GM12878 (cell line): ENCODE results near the gene BTBD19. TPM values are rescaled to one million over a fixed set of nuclear protein-coding genes. Genes with fewer than 3 reads are reported as not detected.

Source experiments
- ATAC-seq: fragments of 200-7000 bp; cut with Tn5 transposase; 3 replicates; pipeline ENCODE4 v1.9.1; 2020; ENCODE audit warnings: mild to moderate bottlenecking, moderate library complexity
- BruUV-seq: library from RNA; stranded (reverse); fragments of 400-500 nt; replicated peaks from 2 replicates; lab custom pipeline; 2021; lab: Mats Ljungman, UMichigan
- CTCF ChIA-PET: fragments of 300-600 bp; sonication (Branson Sonifier 250); formaldehyde crosslinking; extraction: SDS; loops from one replicate; lab custom pipeline; 2021; ENCODE audit warnings: inconsistent platforms; lab: Yijun Ruan, JAX
- POLR2A ChIA-PET: fragments of 350-600 bp; formaldehyde crosslinking; extraction: SDS; loops from one replicate; lab custom pipeline; 2021; ENCODE audit warnings: inconsistent platforms; lab: Charles Lee
- RAD21 ChIA-PET: fragments of 300-600 bp; sonication (Branson Sonifier 250); formaldehyde crosslinking; loops from one replicate; lab custom pipeline; 2023; ENCODE audit warnings: antibody characterized with exemption; ENCODE audit not compliant: unreplicated experiment; lab: Charles Lee
- SMC1A ChIA-PET: fragments of 300-600 bp; sonication (Branson Sonifier 250); formaldehyde crosslinking; loops from one replicate; lab custom pipeline; 2023; ENCODE audit not compliant: unreplicated experiment, uncharacterized antibody; lab: Charles Lee
- DNase-seq: peaks from one replicate; pipeline ENCODE4 v3.0.0-alpha.2; 2011; ENCODE audit warnings: low read depth, low spot score
- FAIRE-seq: peaks from 3 replicates; lab custom pipeline; 2011; peaks lifted over from hg19 to GRCh38; lab: Jason Lieb, UNC
- H2AFZ ChIP-seq: 2 replicates; pipeline ENCODE4 v1.6.0; 2011; ENCODE audit warnings: low read depth, low read length, control low read depth; ENCODE audit not compliant: control insufficient read depth
- H3K27ac ChIP-seq: 2 replicates; pipeline ENCODE4 v1.5.1; 2011; ENCODE audit warnings: control low read depth; ENCODE audit not compliant: control insufficient read depth, insufficient read depth
- H3K27me3 ChIP-seq, 2 experiments: replicated peaks in 1 of 2; 2 replicates each; pipeline versions ENCODE4 v1.6.0 to v1.6.1; 2011; ENCODE audit warnings: low read length in 1 of 2; ENCODE audit not compliant: control insufficient read depth in 2 of 2, insufficient read depth in 2 of 2
- H3K36me3 ChIP-seq, 2 experiments: 2 replicates each; pipeline ENCODE4 v1.5.1; 2011; ENCODE audit warnings: low read length in 1 of 2; ENCODE audit not compliant: control insufficient read depth in 2 of 2, insufficient read depth in 2 of 2
- H3K4me1 ChIP-seq: 2 replicates; pipeline ENCODE4 v1.6.1; 2011; ENCODE audit warnings: mild to moderate bottlenecking, low read length, moderate library complexity, mixed read lengths; ENCODE audit not compliant: control insufficient read depth, insufficient read depth
- H3K4me2 ChIP-seq: 2 replicates; pipeline ENCODE4 v1.6.0; 2011; ENCODE audit warnings: control low read depth; ENCODE audit not compliant: control insufficient read depth, insufficient read depth
- H3K4me3 ChIP-seq: fragments of 200-600 bp; sonication (generic); 2 replicates; pipeline ENCODE4 v1.5.1; 2016
- H3K79me2 ChIP-seq: 2 replicates; pipeline ENCODE4 v1.6.0; 2011; ENCODE audit warnings: low read length; ENCODE audit not compliant: control insufficient read depth, insufficient read depth
- H3K9ac ChIP-seq: 2 replicates; pipeline ENCODE4 v1.8.0; 2011; ENCODE audit warnings: low read length, control low read depth, mixed read lengths; ENCODE audit not compliant: control insufficient read depth, insufficient read depth
- H3K9me3 ChIP-seq: replicated peaks from 3 replicates; pipeline ENCODE4 v1.5.1; 2011; ENCODE audit warnings: mild to moderate bottlenecking, low read length; ENCODE audit not compliant: control insufficient read depth, insufficient read depth
- H4K20me1 ChIP-seq: 2 replicates; pipeline ENCODE4 v1.6.0; 2011; ENCODE audit not compliant: control insufficient read depth, insufficient read depth
- BACH1 ChIP-seq: fragments of 450-650 bp; IDR thresholded peaks from 2 replicates; pipeline ENCODE4 v1.6.1; 2017; ENCODE audit warnings: mild to moderate bottlenecking, borderline replicate concordance
- CHD4 ChIP-seq: fragments of 200-600 bp; sonication (generic); IDR thresholded peaks from 2 replicates; pipeline ENCODE4 v1.6.1; 2016; ENCODE audit warnings: mild to moderate bottlenecking
- DPF2 ChIP-seq: fragments of 450-650 bp; IDR thresholded peaks from 2 replicates; pipeline ENCODE4 v1.6.1; 2017; ENCODE audit warnings: mild to moderate bottlenecking
- E4F1 ChIP-seq: fragments of 450-650 bp; IDR thresholded peaks from 2 replicates; pipeline ENCODE4 v1.6.1; 2018; ENCODE audit warnings: borderline replicate concordance, mild to moderate bottlenecking; ENCODE audit not compliant: partially characterized antibody
- HDAC6 ChIP-seq: fragments of 200-600 bp; sonication (generic); IDR thresholded peaks from one replicate; pipeline ENCODE4 v1.8.0; 2017; ENCODE audit warnings: antibody characterized with exemption; ENCODE audit not compliant: unreplicated experiment
- MXI1 ChIP-seq: fragments of 150-350 bp; IDR thresholded peaks from 2 replicates; pipeline ENCODE4 v1.6.1; 2011; ENCODE audit warnings: low read depth, mild to moderate bottlenecking, inconsistent platforms, low read length, improper control_type of control experiment
- MYC ChIP-seq: IDR thresholded peaks from 2 replicates; pipeline ENCODE4 v1.6.1; 2011; ENCODE audit warnings: mild to moderate bottlenecking, low read length, moderate library complexity, inconsistent platforms; ENCODE audit not compliant: insufficient read depth, insufficient replicate concordance, insufficient read length, severe bottlenecking
- NKRF ChIP-seq: fragments of 450-650 bp; conservative IDR thresholded peaks from 2 replicates; pipeline ENCODE4 v1.6.1; 2017; ENCODE audit warnings: mild to moderate bottlenecking, moderate library complexity
- POU2F2 ChIP-seq: IDR thresholded peaks from 3 replicates; pipeline ENCODE4 v1.6.1; 2011; ENCODE audit warnings: low read depth, mild to moderate bottlenecking, low read length, borderline replicate concordance
- RAD21 ChIP-seq: IDR thresholded peaks from 2 replicates; pipeline ENCODE4 v1.6.1; 2011; ENCODE audit warnings: mild to moderate bottlenecking, low read depth, low read length, moderate library complexity; ENCODE audit not compliant: insufficient read depth
- SIX5 ChIP-seq: IDR thresholded peaks from 2 replicates; pipeline ENCODE4 v1.6.1; 2011; ENCODE audit warnings: mild to moderate bottlenecking, low read depth, low read length, moderate library complexity; ENCODE audit not compliant: severe bottlenecking
- SUZ12 ChIP-seq: fragments of 200-600 bp; sonication (generic); IDR thresholded peaks from one replicate; pipeline ENCODE4 v1.6.1; 2018; ENCODE audit warnings: antibody characterized with exemption, mild to moderate bottlenecking; ENCODE audit not compliant: unreplicated experiment
- TCF7 ChIP-seq: IDR thresholded peaks from 2 replicates; pipeline ENCODE4 v1.6.1; 2014; ENCODE audit warnings: antibody characterized with exemption, borderline replicate concordance
- WGBS: methylation state at CpG from one replicate; pipeline ENCODE4 v1.1.6; 2016; ENCODE audit warnings: low lambda C conversion rate; ENCODE audit not compliant: insufficient replicate concordance, insufficient coverage; ENCODE audit errors: missing lambda C conversion rate; 5-methylcytosine and 5-hydroxymethylcytosine counted together
- in situ Hi-C: fragments of 300-500 bp; cut with MboI; formaldehyde crosslinking; loops from 9 replicates; pipeline ENCODE4 v1.14.3; 2018; ENCODE audit warnings: mixed read lengths
- intact Hi-C: fragments of 100-400 bp; cut with micrococcal nuclease; formaldehyde crosslinking; loops from one replicate; pipeline ENCODE4 v1.14.2; 2022; ENCODE audit not compliant: unreplicated experiment
- polyA plus RNA-seq, 11 experiments: library from polyadenylated mRNA; depleted of rRNA in 4 of 11; unstranded in 6 of 11; stranded (reverse) in 5 of 11; fragments of >200 nt; fragmentation: Nextera tagmentation in 4 of 11; fragmentation: Illumina TruSeq in 1 of 11; extraction: Ambion mirVana in 4 of 11; extraction: Trizol in 1 of 11; gene quantifications; 1 replicate in 1 of 11; 2 replicates in 10 of 11; pipeline versions ENCODE4 v1.2.1 to v1.2.3, GENCODE V29; 2011 to 2016; ENCODE audit warnings: inconsistent platforms in 2 of 11, missing spikeins in 2 of 11, low read depth in 1 of 11
- total RNA-seq, 4 experiments: library from RNA; depleted of rRNA in 3 of 4; stranded (reverse); fragments of >200 nt in 3 of 4; fragmentation: Illumina TruSeq in 1 of 4; extraction: Trizol in 1 of 4; gene quantifications; 2 replicates each; pipeline versions ENCODE4 v1.2.1 to v1.2.3, GENCODE V29; 2013 to 2021

BTBD19 gene
- total and polyA plus RNA-seq, 10 of the 15 experiments (the other 5 are each of a cell fraction or from before 2014, with no cell fraction given) = 0.13 to 2.7 (median 0.42) TPM

GRCh38 chr1:44834328-44834727 lies 26.0 kb downstream of the BTBD19 start:
- no peaks in the 10 kb centered on the region for H3K9me3 ChIP-seq
- H3K4me1 ChIP-seq = no peaks in the 10 kb centered on the region
- intact Hi-C loops = loop anchor here (2.0 to 10.0 kb wide), 2 partner anchors 150 to 466 kb away; partner anchors contain the start of gene EIF2B3
- in situ Hi-C loops = loop anchor here (5.0 kb wide), 1 partner anchor 468 kb away; no protein-coding TSS in a partner anchor
- no peak overlapping the region for H3K27ac ChIP-seq
- no peaks in the 10 kb centered on the region for H3K79me2 ChIP-seq
- RAD21 ChIA-PET = interaction anchor here (0.7 to 2.1 kb wide), 2 partner anchors 41 to 179 kb away, joined by 4 to 9 read pairs; no protein-coding TSS in a partner anchor
- CTCF ChIA-PET = interaction anchor here (0.7 to 3.4 kb wide), 7 partner anchors 8 to 659 kb away, joined by 3 to 15 read pairs (median 4); partner anchors contain the start of gene PLK3
- BruUV-seq = no TSS peak
- H3K36me3 ChIP-seq = no peaks in the 10 kb centered on the region
- POLR2A ChIA-PET = interaction anchor here (0.7 to 1.0 kb wide), 2 partner anchors 12 to 34 kb away, joined by 3 read pairs; partner anchors contain the start of gene PLK3
- no peak overlapping the region for H2AFZ ChIP-seq
- SMC1A ChIA-PET = interaction anchor here (0.7 to 2.8 kb wide), 3 partner anchors 14 to 177 kb away, joined by 3 to 13 read pairs (median 3); partner anchors contain the start of genes HECTD3 and UROD
- H3K9ac ChIP-seq = no peak overlapping the region
- H3K27me3 ChIP-seq = no peaks in the 10 kb centered on the region
- H3K4me3 ChIP-seq = no peak overlapping the region
- no peak overlapping the region for H3K4me2 ChIP-seq
- TF ChIP-seq BACH1 (no peak), CHD4 (no peak), E4F1 (no peak), SIX5 (no peak), SUZ12 (no peak), DPF2 (no peak), MYC (no peak), NKRF (no peak), MXI1 (no peak), TCF7 (no peak), RAD21 (no peak), HDAC6 (no peak), POU2F2 (no peak)
- FAIRE-seq = no peak
- no peak for DNase-seq
- WGBS = 63% methylated on average over 7 of the region's 7 CpGs
- ATAC-seq = no peak
- no peaks in the 10 kb centered on the region for H4K20me1 ChIP-seq
